IMR-90 (cell line): ENCODE data around the gene DGKQ. TPM values are rescaled to one million over a fixed set of nuclear protein-coding genes. Genes with fewer than 3 reads are reported as not detected.

Experiments used
- ATAC-seq: fragments of 200-7000 bp; cut with Tn5 transposase; 2 replicates; pipeline ENCODE4 v1.9.1; 2020; ENCODE audit warnings: low read depth, mild to moderate bottlenecking, moderate library complexity
- BruUV-seq: library from RNA; stranded (reverse); fragments of 400-500 nt; replicated peaks from 2 replicates; lab custom pipeline; 2021; lab: Mats Ljungman, UMichigan
- CTCF ChIA-PET: fragments of 300-600 bp; formaldehyde crosslinking; extraction: SDS; loops from one replicate; lab custom pipeline; 2021; ENCODE audit warnings: antibody characterized with exemption; lab: Yijun Ruan, JAX
- POLR2A ChIA-PET: fragments of 300-600 bp; sonication (Branson Sonifier 250); formaldehyde crosslinking; loops from one replicate; lab custom pipeline; 2022; ENCODE audit warnings: antibody characterized with exemption; ENCODE audit not compliant: unreplicated experiment; lab: Charles Lee
- DNase-seq: peaks from one replicate; pipeline ENCODE4 v3.0.0; 2013
- H2AFZ ChIP-seq: replicated peaks from 2 replicates; pipeline ENCODE3; 2013; ENCODE audit warnings: low read length, mild to moderate bottlenecking; ENCODE audit not compliant: poor library complexity
- H2AK5ac ChIP-seq: 2 replicates; pipeline ENCODE4 v1.6.1; 2013; ENCODE audit warnings: low read depth, low read length, inconsistent platforms
- H2AK9ac ChIP-seq: replicated peaks from 2 replicates; pipeline ENCODE3; 2013; ENCODE audit warnings: mild to moderate bottlenecking, low read depth, low read length, moderate library complexity; ENCODE audit not compliant: poor library complexity
- H2BK120ac ChIP-seq: 2 replicates; pipeline ENCODE4 v1.6.1; 2013; ENCODE audit warnings: low read depth, low read length, inconsistent platforms
- H2BK15ac ChIP-seq: 3 replicates; pipeline ENCODE4 v1.6.1; 2013; ENCODE audit warnings: low read depth, low read length, inconsistent platforms
- H2BK20ac ChIP-seq: 2 replicates; pipeline ENCODE4 v1.6.1; 2013; ENCODE audit warnings: low read depth, mild to moderate bottlenecking, inconsistent platforms, low read length, moderate library complexity
- H2BK5ac ChIP-seq: 2 replicates; pipeline ENCODE4 v1.6.1; 2013; ENCODE audit warnings: mild to moderate bottlenecking, low read depth, low read length, inconsistent platforms; ENCODE audit not compliant: poor library complexity, severe bottlenecking
- H3K14ac ChIP-seq: replicated peaks from 2 replicates; pipeline ENCODE4 v1.6.1; 2013; ENCODE audit warnings: low read depth, low read length, inconsistent platforms
- H3K18ac ChIP-seq: 2 replicates; pipeline ENCODE4 v1.6.1; 2013; ENCODE audit warnings: low read depth, low read length, control low read depth
- H3K23ac ChIP-seq: 2 replicates; pipeline ENCODE4 v1.6.1; 2013; ENCODE audit warnings: low read depth, low read length, inconsistent platforms
- H3K27ac ChIP-seq: 2 replicates; pipeline ENCODE4 v1.5.1; 2013; ENCODE audit warnings: mild to moderate bottlenecking, control low read depth, low read length; ENCODE audit not compliant: insufficient read depth
- H3K27me3 ChIP-seq: 2 replicates; pipeline ENCODE4 v1.6.1; 2013; ENCODE audit warnings: low read length; ENCODE audit not compliant: control insufficient read depth, insufficient read depth
- H3K36me3 ChIP-seq: 2 replicates; pipeline ENCODE4 v1.6.1; 2013; ENCODE audit warnings: low read length, mixed read lengths; ENCODE audit not compliant: control insufficient read depth, insufficient read depth
- H3K4ac ChIP-seq: 2 replicates; pipeline ENCODE4 v1.6.1; 2013; ENCODE audit warnings: low read depth, low read length, inconsistent platforms
- H3K4me1 ChIP-seq: 2 replicates; pipeline ENCODE4 v1.6.1; 2013; ENCODE audit warnings: low read length, mixed read lengths; ENCODE audit not compliant: control insufficient read depth, insufficient read depth
- H3K4me2 ChIP-seq: 2 replicates; pipeline ENCODE4 v1.6.1; 2013; ENCODE audit warnings: low read depth, mild to moderate bottlenecking, control low read depth, low read length, moderate library complexity
- H3K4me3 ChIP-seq: 2 replicates; pipeline ENCODE4 v1.5.1; 2013; ENCODE audit warnings: low read depth, mild to moderate bottlenecking, control low read depth, low read length, moderate library complexity; ENCODE audit not compliant: insufficient read depth
- H3K56ac ChIP-seq: 2 replicates; pipeline ENCODE4 v1.6.1; 2013; ENCODE audit warnings: low read length, inconsistent platforms; ENCODE audit not compliant: insufficient read depth; ENCODE audit errors: extremely low read depth
- H3K79me1 ChIP-seq, 2 experiments: 2 replicates each; pipeline ENCODE4 v1.6.1; 2013; ENCODE audit warnings: low read length in 2 of 2, inconsistent platforms in 1 of 2, low read depth in 1 of 2
- H3K9ac ChIP-seq: 2 replicates; pipeline ENCODE4 v1.6.1; 2013; ENCODE audit warnings: low read depth, low read length, control low read depth
- H3K9me1 ChIP-seq: 2 replicates; pipeline ENCODE4 v1.6.1; 2013; ENCODE audit warnings: low read length, inconsistent platforms; ENCODE audit not compliant: insufficient read depth
- H3K9me3 ChIP-seq: 2 replicates; pipeline ENCODE4 v1.6.1; 2013; ENCODE audit warnings: low read length; ENCODE audit not compliant: control insufficient read depth, insufficient read depth
- H4K20me1 ChIP-seq: 2 replicates; pipeline ENCODE4 v1.6.1; 2013; ENCODE audit warnings: low read length, inconsistent platforms; ENCODE audit not compliant: insufficient read depth
- H4K5ac ChIP-seq: 2 replicates; pipeline ENCODE4 v1.6.1; 2013; ENCODE audit warnings: mild to moderate bottlenecking, low read depth, low read length, control low read depth
- H4K8ac ChIP-seq, 2 experiments: 2 replicates each; pipeline ENCODE4 v1.6.1; 2013; ENCODE audit warnings: low read depth in 2 of 2, low read length in 2 of 2, control low read depth in 1 of 2, inconsistent platforms in 1 of 2
- H4K91ac ChIP-seq: 2 replicates; pipeline ENCODE4 v1.6.1; 2013; ENCODE audit warnings: low read depth, low read length, inconsistent platforms; ENCODE audit not compliant: insufficient read depth
- MAZ ChIP-seq: IDR thresholded peaks from 2 replicates; pipeline ENCODE4 v1.6.1; 2012; ENCODE audit warnings: low read depth, mild to moderate bottlenecking, low read length, improper control_type of control experiment, moderate library complexity, borderline replicate concordance
- RFX5 ChIP-seq: IDR thresholded peaks from 2 replicates; pipeline ENCODE4 v1.8.0; 2012; ENCODE audit warnings: low read depth, mild to moderate bottlenecking, low read length, moderate library complexity
- WGBS, 2 experiments: methylation state at CpG; one replicate each; pipeline versions ENCODE4 v1.1.5 to v1.1.7; 2013; ENCODE audit warnings: missing lambda C conversion rate in 2 of 2; ENCODE audit not compliant: insufficient read length in 1 of 2; ENCODE audit errors: extremely low coverage in 2 of 2; 5-methylcytosine and 5-hydroxymethylcytosine counted together
- dilution Hi-C: fragments of 300-500 bp; cut with HindIII; formaldehyde crosslinking; loops from one replicate; pipeline ENCODE4 v1.14.3; 2018; ENCODE audit warnings: low sequenced_read_pairs; ENCODE audit not compliant: unreplicated experiment
- in situ Hi-C: fragments of 300-500 bp; cut with MboI; formaldehyde crosslinking; loops from 3 replicates; pipeline ENCODE4 v1.14.3; 2019; ENCODE audit warnings: low sequenced_read_pairs, inconsistent platforms, mixed read lengths
- intact Hi-C: fragments of 100-400 bp; cut with micrococcal nuclease; formaldehyde crosslinking; loops from 2 replicates; pipeline ENCODE4 v1.10.0; 2022
- polyA plus RNA-seq, 3 experiments: library from polyadenylated mRNA; depleted of rRNA; stranded (reverse); fragments of >200 nt; gene quantifications; 2 replicates each; pipeline ENCODE4 v1.2.3, GENCODE V29; 2012; ENCODE audit warnings: low replicate concordance in 1 of 3
- total RNA-seq: library from RNA; depleted of rRNA; stranded (reverse); fragments of >200 nt; gene quantifications from 2 replicates; pipeline ENCODE4 v1.2.3, GENCODE V29; 2012

DGKQ gene
- total and polyA plus RNA-seq, 2 of the 4 experiments (the other 2 are of a cell fraction) = 4.3 to 15.6 TPM

DNA sequence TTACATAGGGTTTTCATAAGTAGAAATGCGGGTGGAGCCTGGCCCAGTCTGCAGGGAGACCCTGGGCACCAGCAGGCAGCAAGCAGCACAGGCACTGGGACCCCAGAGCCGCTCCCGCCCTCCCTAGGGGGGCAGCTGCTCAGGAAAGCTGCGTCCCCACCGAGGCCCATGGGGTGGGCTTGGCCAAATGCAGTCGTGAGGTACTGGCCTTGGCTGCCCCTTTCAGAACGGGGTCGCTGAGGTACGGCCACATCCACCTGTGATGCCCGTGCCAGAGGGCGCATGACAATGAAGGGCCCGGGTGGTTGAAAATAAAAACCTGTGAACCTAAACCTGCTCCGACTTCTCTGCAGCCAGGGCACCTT lies 24.5 kb downstream of the DGKQ start:
- no peak overlapping the region for H3K4ac ChIP-seq
- BruUV-seq = no TSS peak
- H2BK20ac ChIP-seq = no peak overlapping the region
- no peak overlapping the region for H3K9ac ChIP-seq
- no peak overlapping the region for H3K4me2 ChIP-seq
- H3K56ac ChIP-seq = no peak overlapping the region
- H2BK15ac ChIP-seq = no peak overlapping the region
- peaks cover 20% of the 10 kb centered on the region for H4K20me1 ChIP-seq
- H3K23ac ChIP-seq = no peak overlapping the region
- no peak overlapping the region for H4K91ac ChIP-seq
- H2AFZ ChIP-seq = no peak overlapping the region
- H4K8ac ChIP-seq = no peak overlapping the region
- peaks cover 6% of the 10 kb centered on the region; the same call in 1 of the 2 replicates for H3K4me1 ChIP-seq
- in situ Hi-C loops (no loop called here), dilution Hi-C loops (no loop called here), intact Hi-C loops (no loop called here)
- 85% methylated on average over 11 of the region's 13 CpGs; no CpG with 5 or more reads in 1 of the 2 experiments for WGBS, 2 experiments
- no peak overlapping the region for H3K27ac ChIP-seq
- H3K14ac ChIP-seq = no peak overlapping the region
- H3K36me3 ChIP-seq = peaks cover 7% of the 10 kb centered on the region
- H3K9me1 ChIP-seq = 0 out of 2 replicates have a peak, but pooled peaks cover 3% of the 10 kb centered on the region
- ATAC-seq (no peak), DNase-seq (no peak)
- no peak overlapping the region for H3K18ac ChIP-seq
- H2BK120ac ChIP-seq = no peak overlapping the region
- H3K9me3 ChIP-seq = no peaks in the 10 kb centered on the region
- no peaks in the 10 kb centered on the region for H3K27me3 ChIP-seq
- TF ChIP-seq RFX5 = no peak
- no peak for TF ChIP-seq MAZ
- CTCF ChIA-PET = no interaction called here
- H2BK5ac ChIP-seq = no peak overlapping the region
- H2AK9ac ChIP-seq = no peak overlapping the region
- H2AK5ac ChIP-seq = no peak overlapping the region
- POLR2A ChIA-PET = no interaction called here
- no peak overlapping the region for H3K4me3 ChIP-seq
- H3K79me1 ChIP-seq = 0 out of 4 replicates have a peak, but pooled peaks cover 0 to 8% of the 10 kb centered on the region in 2 experiments
- H4K5ac ChIP-seq = no peak overlapping the region
